Spleen (tissue), 11 donors: ENCODE measurements around the gene KRT73. TPM values are rescaled to one million over a fixed set of nuclear protein-coding genes. Genes with fewer than 3 reads are reported as not detected.
A peak's percentile ranks its signal among the peaks of the same experiment; 100 is the strongest.

Experiments
- DNase-seq: peaks from one replicate; pipeline ENCODE4 v3.0.0-alpha.2; 2020
- H3K27ac ChIP-seq, 8 donors: fragments of 200-600 bp; sonication (generic) in 7 of 8; 1 replicate in 4 of 8; 2 replicates in 4 of 8; pipeline versions ENCODE4 v1.5.0 to v1.8.0; 2016 to 2021; ENCODE audit warnings: inconsistent platforms in 4 of 8, mild to moderate bottlenecking in 4 of 8, moderate library complexity in 1 of 8
- H3K27me3 ChIP-seq, 7 donors: fragments of 200-600 bp; sonication (generic) in 6 of 7; replicated peaks in 1 of 7; 1 replicate in 4 of 7; 2 replicates in 3 of 7; pipeline versions ENCODE4 v1.5.0 to v1.8.0; 2016 to 2021; ENCODE audit warnings: inconsistent platforms in 3 of 7, mild to moderate bottlenecking in 1 of 7
- H3K36me3 ChIP-seq, 6 donors: fragments of 200-600 bp; sonication (generic) in 5 of 6; 1 replicate in 4 of 6; 2 replicates in 2 of 6; pipeline versions ENCODE4 v1.5.0 to v1.8.0; 2016 to 2021; ENCODE audit warnings: inconsistent platforms in 2 of 6
- H3K4me1 ChIP-seq, 6 donors: fragments of 200-600 bp; sonication (generic) in 5 of 6; 1 replicate in 3 of 6; 2 replicates in 3 of 6; pipeline versions ENCODE4 v1.5.0 to v1.8.0; 2016 to 2021; ENCODE audit warnings: inconsistent platforms in 3 of 6
- H3K4me3 ChIP-seq, 8 donors: fragments of 200-600 bp; sonication (generic) in 7 of 8; 1 replicate in 4 of 8; 2 replicates in 4 of 8; pipeline versions ENCODE4 v1.5.0 to v1.8.0; 2016 to 2021; ENCODE audit warnings: inconsistent platforms in 4 of 8, mild to moderate bottlenecking in 4 of 8, moderate library complexity in 2 of 8
- H3K9me3 ChIP-seq, 8 donors: fragments of 200-600 bp; sonication (generic) in 7 of 8; 1 replicate in 4 of 8; 2 replicates in 4 of 8; pipeline versions ENCODE4 v1.5.0 to v1.8.0; 2016 to 2021; ENCODE audit warnings: inconsistent platforms in 4 of 8
- CTCF ChIP-seq, 11 experiments: fragments of 200-600 bp in 7 of 11; fragments of 450-650 bp in 4 of 11; sonication (generic) in 4 of 11; IDR thresholded peaks in 8 of 11; conservative IDR thresholded peaks in 3 of 11; 1 replicate in 7 of 11; 2 replicates in 4 of 11; pipeline versions ENCODE4 v1.4.0 to v1.8.0; 2016 to 2021; ENCODE audit warnings: antibody characterized with exemption in 11 of 11, inconsistent platforms in 4 of 11, mild to moderate bottlenecking in 1 of 11
- POLR2A ChIP-seq, 3 donors: fragments of 450-650 bp; IDR thresholded peaks; one replicate each; pipeline ENCODE4 v1.5.1; 2017; ENCODE audit warnings: antibody characterized with exemption in 3 of 3, mild to moderate bottlenecking in 1 of 3
- POLR2AphosphoS5 ChIP-seq, 3 donors: sonication (generic); formaldehyde crosslinking; IDR thresholded peaks; one replicate each; pipeline ENCODE4 v1.5.1; 2017; ENCODE audit warnings: antibody characterized with exemption in 3 of 3
- WGBS, 5 donors: extraction: QIAGEN DNeasy Blood & Tissue Kit in 3 of 5; methylation state at CpG; one replicate each; pipeline versions ENCODE4 v1.1.5 to v1.1.7; 2013 to 2018; 5-methylcytosine and 5-hydroxymethylcytosine counted together
- intact Hi-C: fragments of 100-400 bp; cut with DNase I; formaldehyde crosslinking; loops from one replicate; pipeline ENCODE4 v1.15.0; 2023; ENCODE audit warnings: low total_unique reads
- polyA plus RNA-seq, 3 donors: library from polyadenylated mRNA; stranded (reverse); fragments of 200-250 nt; gene quantifications; one replicate each; pipeline ENCODE4 v1.2.1, GENCODE V29; 2013
- total RNA-seq, 7 donors: library from RNA; depleted of rRNA in 3 of 7; stranded (reverse); fragments of >200 nt in 3 of 7; fragmentation: NEBNext Ultra II Directional in 4 of 7; extraction: Animal tissue kit (Norgen Biotek cat#: 25700) in 4 of 7; gene quantifications; one replicate each; pipeline versions ENCODE4 v1.1.0 to v1.2.1, GENCODE V29; 2016 to 2021
- donor health status: healthy with polysubstance abuse.
- donor health status: DM: no; HTN: no; CAD: no; lungs with moderate emphysema.
- donor health status: DM: no; HTN: no; CAD: no.
- donor health status: Bipolar disorder and iron deficiency.
- donor health status: healthy.
- donor health status: DM: no; HTN: no; CAD: no.
- donor health status: DM: yes; HTN: yes; CAD: no.

The KRT73 gene
- total and polyA plus RNA-seq, 10 donors = 0.04 to 1.4 (median 0.36) TPM

- DNase-seq = no peak
- TF ChIP-seq POLR2AphosphoS5 (IDR thresholded peaks at IDR 0.05) (no peak), CTCF (IDR thresholded peaks at IDR 0.05 in 8 of 11, conservative IDR thresholded peaks at IDR 0.05 in 3 of 11) (no peak), POLR2A (IDR thresholded peaks at IDR 0.05) (no peak)
- WGBS, 5 donors = 67 to 82% (median 79%) methylated on average over 5 of the region's 5 CpGs
- Histone ChIP-seq H3K4me3 (no peak overlapping the region), H3K4me1 (no peaks in the 10 kb centered on the region), H3K36me3 (no peaks in the 10 kb centered on the region), H3K27me3 (peaks cover 0 to 13% (median 0%) of the 10 kb centered on the region in 7 donors), H3K9me3 (no peaks in the 10 kb centered on the region), H3K27ac (no peak overlapping the region)
- intact Hi-C loops = no loop called here
Observed at GRCh38 chr12:52636592-52637258, 18.4 kb upstream of the KRT73 start.

GRCh38 chr12:52636189-52636588 lies 17.8 kb upstream of the KRT73 start:
- intact Hi-C loops = no loop called here
- peak; percentile 44 for DNase-seq
- 46 to 72% (median 62%) methylated on average over 6 of the region's 6 CpGs for WGBS, 5 donors
- no peaks in the 10 kb centered on the region for H3K36me3 ChIP-seq
- H3K9me3 ChIP-seq = no peaks in the 10 kb centered on the region
- H3K27ac ChIP-seq = no peak overlapping the region
- TF ChIP-seq POLR2A (IDR thresholded peaks at IDR 0.05) = no peak
- no peak for TF ChIP-seq CTCF (IDR thresholded peaks at IDR 0.05 in 8 of 11, conservative IDR thresholded peaks at IDR 0.05 in 3 of 11)
- no peak for TF ChIP-seq POLR2AphosphoS5 (IDR thresholded peaks at IDR 0.05)
- no peak overlapping the region for H3K4me3 ChIP-seq
- peaks cover 0 to 13% (median 0%) of the 10 kb centered on the region in 7 donors for H3K27me3 ChIP-seq
- peaks cover 0 to under 1% (median 0%) of the 10 kb centered on the region in 6 donors for H3K4me1 ChIP-seq

- WGBS, 5 donors = 56 to 81% (median 72%) methylated on average over 2 to 7 of the region's 7 CpGs
- peak; percentile 30 for DNase-seq
- H3K4me1 ChIP-seq = peaks cover 0 to 8% (median 0%) of the 10 kb centered on the region in 6 donors
- peaks cover 0 to 21% (median 0%) of the 10 kb centered on the region in 7 donors for H3K27me3 ChIP-seq
- intact Hi-C loops = no loop called here
- H3K36me3 ChIP-seq = no peaks in the 10 kb centered on the region
- no peaks in the 10 kb centered on the region for H3K9me3 ChIP-seq
- no peak overlapping the region for H3K4me3 ChIP-seq
- TF ChIP-seq POLR2A (IDR thresholded peaks at IDR 0.05) (no peak), CTCF (IDR thresholded peaks at IDR 0.05 in 8 of 11, conservative IDR thresholded peaks at IDR 0.05 in 3 of 11) (no peak), POLR2AphosphoS5 (IDR thresholded peaks at IDR 0.05) (no peak)
- H3K27ac ChIP-seq = no peak overlapping the region
Observed at GRCh38 chr12:52634266-52635056, 16.1 kb upstream of the KRT73 start.

GRCh38 chr12:52633383-52633782 lies 15.0 kb upstream of the KRT73 start:
- Histone ChIP-seq H3K4me3 (no peak overlapping the region), H3K27me3 (peaks cover 0 to 26% (median 0%) of the 10 kb centered on the region in 7 donors), H3K4me1 (peaks cover 0 to 8% (median 0%) of the 10 kb centered on the region in 6 donors), H3K36me3 (no peaks in the 10 kb centered on the region), H3K9me3 (no peaks in the 10 kb centered on the region), H3K27ac (no peak overlapping the region)
- TF ChIP-seq POLR2A (IDR thresholded peaks at IDR 0.05) (no peak), CTCF (IDR thresholded peaks at IDR 0.05 in 8 of 11, conservative IDR thresholded peaks at IDR 0.05 in 3 of 11) (no peak), POLR2AphosphoS5 (IDR thresholded peaks at IDR 0.05) (no peak)
- peak; percentile 58 for DNase-seq
- intact Hi-C loops = no loop called here
- WGBS, 5 donors = 8 to 23% (median 9%) methylated on average over 4 of the region's 4 CpGs
